MM.1S (cell line): ENCODE data around the gene NPLOC4.

Experiments used
- CTCF ChIP-seq: fragments of 300-600 bp; sonication (generic); IDR thresholded peaks from 2 replicates; pipeline ENCODE4 v1.5.1; 2016; ENCODE audit warnings: antibody characterized with exemption, low read length, mixed read lengths
- EZH2 ChIP-seq: fragments of 300-600 bp; sonication (generic); optimal IDR thresholded peaks from 2 replicates; pipeline ENCODE3; 2017; ENCODE audit warnings: low read depth, mild to moderate bottlenecking, antibody characterized with exemption, low read length, mixed read lengths

GRCh38 chr17:81516439-81516838 lies 120.5 kb downstream of the NPLOC4 start:
- no peak for TF ChIP-seq CTCF
- TF ChIP-seq EZH2 = no peak
